ENCODE measurements around the gene SNRNP25.
"Not testable (repeated sequence)": the region's sequence is repeated elsewhere in the genome, so short reads cannot be mapped to it uniquely, and the experiment has no call there.

The SNRNP25 gene

DNA sequence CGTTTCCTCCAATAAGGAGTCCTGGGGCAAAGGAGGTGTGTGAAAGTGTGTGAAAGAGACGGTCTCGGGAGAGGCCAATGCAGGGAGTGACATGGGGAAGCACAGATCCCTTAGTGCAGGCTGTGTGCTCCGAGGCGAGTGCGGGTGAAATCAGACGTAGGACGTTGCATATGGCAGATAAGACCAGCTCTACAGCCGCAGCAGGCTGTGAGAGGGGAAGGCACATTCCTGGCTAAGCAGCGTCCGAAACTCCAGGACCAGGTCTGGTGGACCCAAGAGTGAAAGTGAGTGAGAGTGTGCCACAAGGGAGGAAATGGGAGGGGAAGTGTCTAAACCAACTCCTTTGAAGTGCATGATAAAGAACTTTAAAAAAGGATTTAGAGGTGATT, 11.6 kb upstream of the SNRNP25 start:
- Histone ChIP-seq H3K9me3 (ENCODE audit: control insufficient read depth, low read length) (peaks cover 7% of the 10 kb centered on the region), H3K27ac (ENCODE audit: low read depth, low read length, severe bottlenecking) (no peak overlapping the region), H3K36me3 (ENCODE audit: control insufficient read depth, insufficient read depth, low read length) (peaks cover 56% of the 10 kb centered on the region), H3K4me3 (ENCODE audit: extremely low read depth, insufficient read depth, low read length, poor library complexity, severe bottlenecking) (no peak overlapping the region), H3K4me1 (ENCODE audit: control insufficient read depth, insufficient read depth, low read length, poor library complexity, severe bottlenecking) (no peaks in the 10 kb centered on the region)
- WGBS, 2 experiments (ENCODE audit: insufficient coverage in 2 of 2) = 86 to 91% methylated on average over 11 of the region's 11 CpGs

DNA sequence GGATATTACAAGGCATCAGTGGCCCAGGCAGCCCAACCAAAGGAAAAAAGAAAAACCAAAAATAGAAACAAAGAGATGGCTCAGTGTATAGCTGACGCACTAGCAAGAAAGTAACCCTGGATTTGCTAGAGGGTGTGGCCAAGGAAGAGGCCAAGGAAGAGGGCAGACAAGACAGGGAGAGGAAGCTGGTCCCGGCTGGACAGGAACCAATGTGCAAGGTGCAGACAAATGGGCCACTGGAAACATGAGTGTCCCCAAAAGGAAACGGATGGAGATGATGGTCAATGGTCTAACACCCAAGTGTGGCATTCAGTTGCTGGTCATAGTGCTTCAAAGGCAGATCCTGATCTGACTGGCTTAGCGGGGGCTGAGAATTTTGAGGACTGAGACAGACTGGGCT, 10.9 kb upstream of the SNRNP25 start:
- Histone ChIP-seq H3K4me1 (ENCODE audit: control insufficient read depth, insufficient read depth, low read length, poor library complexity, severe bottlenecking) (no peaks in the 10 kb centered on the region), H3K9me3 (ENCODE audit: control insufficient read depth, low read length) (peaks cover 7% of the 10 kb centered on the region), H3K36me3 (ENCODE audit: control insufficient read depth, insufficient read depth, low read length) (peaks cover 60% of the 10 kb centered on the region), H3K4me3 (ENCODE audit: extremely low read depth, insufficient read depth, low read length, poor library complexity, severe bottlenecking) (no peak overlapping the region), H3K27ac (ENCODE audit: low read depth, low read length, severe bottlenecking) (no peak overlapping the region)
- WGBS, 2 experiments (ENCODE audit: insufficient coverage in 2 of 2) = 97 to 100% methylated on average over 4 of the region's 4 CpGs

DNA sequence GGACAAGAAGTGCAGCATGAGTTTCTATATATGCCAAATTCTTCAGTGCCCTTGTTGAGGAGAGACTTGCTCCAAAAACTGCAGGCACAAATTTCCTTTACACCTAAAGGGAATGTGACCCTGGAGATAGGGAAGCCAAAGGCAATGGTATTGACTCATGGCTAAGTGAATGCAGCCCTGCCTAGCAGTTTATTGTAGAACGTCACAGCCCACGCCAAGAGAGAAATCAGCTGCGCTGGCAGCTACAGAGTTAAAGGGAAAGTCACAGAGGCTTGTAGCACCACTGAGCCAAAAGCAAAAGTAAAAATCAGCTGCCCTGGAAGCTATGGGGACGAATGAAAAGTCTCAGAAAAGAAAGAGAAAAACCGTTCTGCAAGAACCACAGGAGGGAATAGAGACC, 10.3 kb upstream of the SNRNP25 start:
- H3K36me3 ChIP-seq (ENCODE audit: control insufficient read depth, insufficient read depth, low read length) = peaks cover 64% of the 10 kb centered on the region
- peaks cover 7% of the 10 kb centered on the region for H3K9me3 ChIP-seq (ENCODE audit: control insufficient read depth, low read length)
- H3K4me1 ChIP-seq (ENCODE audit: control insufficient read depth, insufficient read depth, low read length, poor library complexity, severe bottlenecking) = no peaks in the 10 kb centered on the region
- no peak overlapping the region for H3K27ac ChIP-seq (ENCODE audit: low read depth, low read length, severe bottlenecking)
- no peak overlapping the region for H3K4me3 ChIP-seq (ENCODE audit: extremely low read depth, insufficient read depth, low read length, poor library complexity, severe bottlenecking)
- WGBS, 2 experiments (ENCODE audit: insufficient coverage in 2 of 2) = 73 to 100% methylated on average over 3 to 4 of the region's 5 CpGs

DNA sequence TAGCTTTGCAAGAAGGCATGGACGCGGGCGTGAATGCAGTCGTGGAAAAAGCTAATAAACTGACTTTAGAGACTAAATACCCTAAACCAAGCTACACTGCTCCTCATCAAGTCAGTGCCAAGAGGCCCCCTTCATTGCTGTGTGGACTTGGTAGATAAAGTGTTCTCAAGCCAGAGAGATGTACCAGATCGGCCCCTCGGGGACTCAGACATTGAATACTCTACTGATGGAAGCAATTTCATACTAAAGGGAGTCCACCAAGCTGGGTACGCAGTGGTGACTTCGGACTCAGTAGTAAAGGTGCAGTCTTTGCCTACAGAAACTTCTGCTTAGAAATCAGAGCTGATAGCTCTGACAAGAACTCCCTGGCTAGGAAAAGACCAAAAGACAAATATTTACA, 9.0 kb upstream of the SNRNP25 start:
- 95 to 100% methylated on average over 3 to 4 of the region's 8 CpGs for WGBS, 2 experiments (ENCODE audit: insufficient coverage in 2 of 2)
- no peaks in the 10 kb centered on the region for H3K4me1 ChIP-seq (ENCODE audit: control insufficient read depth, insufficient read depth, low read length, poor library complexity, severe bottlenecking)
- H3K36me3 ChIP-seq (ENCODE audit: control insufficient read depth, insufficient read depth, low read length) = peaks cover 76% of the 10 kb centered on the region
- H3K4me3 ChIP-seq (ENCODE audit: extremely low read depth, insufficient read depth, low read length, poor library complexity, severe bottlenecking) = no peak overlapping the region
- no peak overlapping the region for H3K27ac ChIP-seq (ENCODE audit: low read depth, low read length, severe bottlenecking)
- peaks cover 7% of the 10 kb centered on the region for H3K9me3 ChIP-seq (ENCODE audit: control insufficient read depth, low read length)

DNA sequence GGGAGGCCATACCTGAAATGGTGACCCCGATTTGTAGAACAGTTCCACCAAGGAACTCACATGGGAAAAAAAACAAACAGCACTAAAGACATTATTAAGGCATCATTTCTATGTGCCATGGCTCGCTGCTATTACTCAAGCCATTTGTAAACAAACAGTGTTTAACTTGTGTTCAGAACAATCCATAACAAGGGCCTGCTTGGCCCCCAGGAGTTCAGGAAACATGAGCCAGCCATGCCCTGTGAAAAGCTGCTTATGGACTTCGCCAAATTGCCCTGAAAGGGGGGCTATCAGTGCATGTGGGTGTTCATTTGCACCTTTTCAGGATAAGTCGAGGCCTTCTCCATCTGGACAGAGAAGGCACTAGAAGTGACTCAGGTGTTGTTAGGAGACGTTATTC, 8.2 kb upstream of the SNRNP25 start:
- H3K27ac ChIP-seq (ENCODE audit: low read depth, low read length, severe bottlenecking) = no peak overlapping the region
- peaks cover 7% of the 10 kb centered on the region for H3K9me3 ChIP-seq (ENCODE audit: control insufficient read depth, low read length)
- no peak overlapping the region for H3K4me3 ChIP-seq (ENCODE audit: extremely low read depth, insufficient read depth, low read length, poor library complexity, severe bottlenecking)
- H3K4me1 ChIP-seq (ENCODE audit: control insufficient read depth, insufficient read depth, low read length, poor library complexity, severe bottlenecking) = no peaks in the 10 kb centered on the region
- WGBS, 2 experiments (ENCODE audit: insufficient coverage in 2 of 2) = 93 to 96% methylated on average over 5 of the region's 5 CpGs
- H3K36me3 ChIP-seq (ENCODE audit: control insufficient read depth, insufficient read depth, low read length) = peaks cover 78% of the 10 kb centered on the region

DNA sequence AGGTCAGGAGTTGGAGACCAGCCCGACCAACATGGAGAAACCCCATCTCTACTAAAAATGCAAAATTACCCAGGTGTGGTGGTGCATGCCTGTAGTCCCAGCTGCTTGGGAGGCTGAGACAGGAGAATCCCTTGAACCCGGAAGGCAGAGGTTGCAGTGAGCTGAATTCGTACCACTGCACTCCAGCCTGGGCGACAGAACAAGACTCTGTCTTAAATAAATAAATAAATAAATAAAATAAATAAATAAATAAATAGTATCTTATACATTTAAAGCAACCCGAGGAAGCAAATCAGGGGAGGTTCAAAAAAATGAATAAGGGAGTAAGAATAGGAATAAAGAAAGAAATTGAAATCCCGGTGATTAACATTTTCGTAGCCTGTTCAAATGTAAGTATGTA, 7.1 kb upstream of the SNRNP25 start:
- not testable (repeated sequence) for H3K9me3 ChIP-seq (ENCODE audit: control insufficient read depth, low read length); H3K4me1 ChIP-seq (ENCODE audit: control insufficient read depth, insufficient read depth, low read length, poor library complexity, severe bottlenecking); H3K4me3 ChIP-seq (ENCODE audit: extremely low read depth, insufficient read depth, low read length, poor library complexity, severe bottlenecking); H3K27ac ChIP-seq (ENCODE audit: low read depth, low read length, severe bottlenecking)
- peaks cover 83% of the 10 kb centered on the region for H3K36me3 ChIP-seq (ENCODE audit: control insufficient read depth, insufficient read depth, low read length)
- WGBS, 2 experiments (ENCODE audit: insufficient coverage in 2 of 2) = 60 to 100% methylated on average over 1 to 5 of the region's 7 CpGs

DNA sequence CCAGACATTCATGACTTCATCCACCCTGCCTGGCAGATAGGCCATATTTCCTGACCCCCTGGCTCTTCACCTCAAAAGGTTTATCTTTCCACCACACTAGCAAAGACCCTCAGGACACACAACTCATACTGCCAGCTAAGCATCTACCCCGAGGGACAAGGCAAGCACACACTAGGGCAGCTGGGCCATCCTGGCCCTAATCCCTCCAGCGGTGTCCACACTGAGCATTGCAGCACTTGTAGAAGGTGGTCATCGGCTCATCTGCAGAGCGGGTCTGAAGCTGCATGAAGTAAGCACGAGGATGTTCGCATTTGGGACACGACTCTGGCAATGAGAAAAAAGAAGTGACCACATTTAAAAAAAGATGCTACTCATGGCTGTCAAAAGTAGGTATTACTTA, 6.4 kb upstream of the SNRNP25 start:
- H3K36me3 ChIP-seq (ENCODE audit: control insufficient read depth, insufficient read depth, low read length) = peaks cover 77% of the 10 kb centered on the region
- no peak overlapping the region for H3K4me3 ChIP-seq (ENCODE audit: extremely low read depth, insufficient read depth, low read length, poor library complexity, severe bottlenecking)
- WGBS, 2 experiments (ENCODE audit: insufficient coverage in 2 of 2) = 96 to 97% methylated on average over 7 of the region's 7 CpGs

DNA sequence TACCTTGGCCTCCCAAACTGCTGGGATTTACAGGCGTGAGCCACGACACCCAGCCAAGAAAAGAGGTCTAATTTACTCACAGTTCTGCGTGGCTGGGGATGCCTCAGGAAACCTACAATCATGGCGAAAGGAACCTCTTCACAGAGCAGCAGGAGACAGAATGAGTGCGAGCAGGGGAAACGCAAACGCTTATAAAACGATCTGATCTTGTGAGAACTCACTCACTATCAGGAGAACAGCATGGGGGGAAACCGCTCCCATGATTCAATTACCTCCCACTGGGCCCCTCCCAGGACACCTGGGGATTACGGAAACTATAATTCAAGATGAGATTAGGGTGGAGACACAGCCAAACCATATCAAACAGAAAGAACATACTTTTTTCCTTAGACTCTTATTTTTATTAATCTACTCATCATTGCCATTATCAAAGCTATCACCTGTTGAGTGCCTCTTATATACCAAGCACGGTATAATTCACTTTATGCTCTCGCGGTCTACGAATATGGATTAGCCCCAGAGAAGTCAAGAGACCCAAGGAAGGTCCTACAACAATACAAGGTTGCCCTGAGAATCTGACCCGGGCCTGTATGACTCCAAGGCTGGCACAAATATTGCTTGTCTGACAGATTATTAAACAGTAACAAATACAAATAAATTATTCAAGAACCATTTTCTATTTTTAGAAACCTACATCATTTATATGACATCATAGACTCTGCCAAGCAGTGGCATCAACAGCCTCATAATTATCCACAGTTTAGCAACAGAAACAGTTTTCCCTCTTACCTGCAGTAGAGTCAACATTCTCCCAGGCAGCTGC, 2.6 kb upstream of the SNRNP25 start:
- 91 to 92% methylated on average over 10 to 13 of the region's 15 CpGs for WGBS, 2 experiments (ENCODE audit: insufficient coverage in 2 of 2)

More for the DNA sequence above, 6.4 kb upstream of the SNRNP25 start:
- Histone ChIP-seq H3K4me1 (ENCODE audit: control insufficient read depth, insufficient read depth, low read length, poor library complexity, severe bottlenecking) (no peaks in the 10 kb centered on the region), H3K9me3 (ENCODE audit: control insufficient read depth, low read length) (peaks cover 5% of the 10 kb centered on the region), H3K27ac (ENCODE audit: low read depth, low read length, severe bottlenecking) (no peak overlapping the region)

DNA sequence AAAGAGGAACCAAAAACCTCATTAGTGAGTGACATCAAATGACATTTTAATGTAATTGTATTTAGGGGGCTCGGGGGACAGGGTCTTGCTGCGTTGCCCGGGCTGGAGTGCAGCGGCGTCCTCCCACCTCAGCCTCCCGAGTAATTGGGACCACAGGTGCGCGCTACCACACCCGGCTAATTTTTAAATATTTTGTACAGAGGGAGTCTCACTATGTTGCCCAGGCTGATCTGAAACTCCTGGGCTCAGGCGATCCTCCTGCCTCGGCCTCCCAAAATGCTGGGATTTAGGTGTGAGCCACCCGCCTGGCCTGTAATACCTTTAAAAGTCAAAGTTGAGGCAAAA, 581 bp downstream of the SNRNP25 start:
- Histone ChIP-seq H3K4me3 (ENCODE audit: extremely low read depth, insufficient read depth, low read length, poor library complexity, severe bottlenecking) (peak overlapping the region; percentile 70), H3K4me1 (ENCODE audit: control insufficient read depth, insufficient read depth, low read length, poor library complexity, severe bottlenecking) (no peaks in the 10 kb centered on the region), H3K27ac (ENCODE audit: low read depth, low read length, severe bottlenecking) (no peak overlapping the region), H3K9me3 (ENCODE audit: control insufficient read depth, low read length) (no peaks in the 10 kb centered on the region), H3K36me3 (ENCODE audit: control insufficient read depth, insufficient read depth, low read length) (peaks cover 61% of the 10 kb centered on the region)
- WGBS, 2 experiments (ENCODE audit: insufficient coverage in 2 of 2) = 72 to 77% methylated on average over 11 to 12 of the region's 12 CpGs

More for the DNA sequence above, 2.6 kb upstream of the SNRNP25 start:
- Histone ChIP-seq H3K4me1 (ENCODE audit: control insufficient read depth, insufficient read depth, low read length, poor library complexity, severe bottlenecking) (no peaks in the 10 kb centered on the region), H3K36me3 (ENCODE audit: control insufficient read depth, insufficient read depth, low read length) (peaks cover 56% of the 10 kb centered on the region), H3K9me3 (ENCODE audit: control insufficient read depth, low read length) (no peaks in the 10 kb centered on the region), H3K4me3 (ENCODE audit: extremely low read depth, insufficient read depth, low read length, poor library complexity, severe bottlenecking) (no peak overlapping the region), H3K27ac (ENCODE audit: low read depth, low read length, severe bottlenecking) (no peak overlapping the region)

DNA sequence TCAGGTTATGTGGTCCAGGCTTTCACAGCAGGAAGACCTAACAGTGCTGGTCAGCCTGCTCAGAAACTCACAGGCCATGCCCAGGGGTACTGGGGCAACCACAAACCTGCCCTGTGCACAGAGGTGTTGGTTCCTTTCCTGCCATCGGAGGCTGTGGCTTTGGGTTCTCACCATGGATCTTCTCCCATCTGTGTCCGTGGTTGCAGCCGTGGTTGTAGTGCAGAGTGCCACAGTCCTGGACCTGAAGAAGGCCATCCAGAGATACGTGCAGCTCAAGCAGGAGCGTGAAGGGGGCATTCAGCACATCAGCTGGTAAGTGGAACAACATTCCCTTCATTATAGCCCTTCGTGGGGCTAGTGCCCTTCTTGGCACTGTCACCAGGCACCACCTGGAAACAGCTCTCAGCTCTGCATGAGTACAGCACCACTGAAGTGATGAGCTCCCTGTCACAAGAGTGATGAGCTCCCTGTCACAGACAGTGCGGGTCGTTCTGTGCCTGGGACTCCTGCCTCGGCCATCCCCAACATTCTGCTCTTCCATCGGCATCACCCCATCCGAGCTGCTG, 2.0 kb downstream of the SNRNP25 start:
- Histone ChIP-seq H3K27ac (ENCODE audit: low read depth, low read length, severe bottlenecking) (no peak overlapping the region), H3K36me3 (ENCODE audit: control insufficient read depth, insufficient read depth, low read length) (peaks cover 68% of the 10 kb centered on the region), H3K9me3 (ENCODE audit: control insufficient read depth, low read length) (no peaks in the 10 kb centered on the region), H3K4me3 (ENCODE audit: extremely low read depth, insufficient read depth, low read length, poor library complexity, severe bottlenecking) (no peak overlapping the region), H3K4me1 (ENCODE audit: control insufficient read depth, insufficient read depth, low read length, poor library complexity, severe bottlenecking) (no peaks in the 10 kb centered on the region)
- 96% methylated on average over 11 of the region's 11 CpGs for WGBS, 2 experiments (ENCODE audit: insufficient coverage in 2 of 2)

DNA sequence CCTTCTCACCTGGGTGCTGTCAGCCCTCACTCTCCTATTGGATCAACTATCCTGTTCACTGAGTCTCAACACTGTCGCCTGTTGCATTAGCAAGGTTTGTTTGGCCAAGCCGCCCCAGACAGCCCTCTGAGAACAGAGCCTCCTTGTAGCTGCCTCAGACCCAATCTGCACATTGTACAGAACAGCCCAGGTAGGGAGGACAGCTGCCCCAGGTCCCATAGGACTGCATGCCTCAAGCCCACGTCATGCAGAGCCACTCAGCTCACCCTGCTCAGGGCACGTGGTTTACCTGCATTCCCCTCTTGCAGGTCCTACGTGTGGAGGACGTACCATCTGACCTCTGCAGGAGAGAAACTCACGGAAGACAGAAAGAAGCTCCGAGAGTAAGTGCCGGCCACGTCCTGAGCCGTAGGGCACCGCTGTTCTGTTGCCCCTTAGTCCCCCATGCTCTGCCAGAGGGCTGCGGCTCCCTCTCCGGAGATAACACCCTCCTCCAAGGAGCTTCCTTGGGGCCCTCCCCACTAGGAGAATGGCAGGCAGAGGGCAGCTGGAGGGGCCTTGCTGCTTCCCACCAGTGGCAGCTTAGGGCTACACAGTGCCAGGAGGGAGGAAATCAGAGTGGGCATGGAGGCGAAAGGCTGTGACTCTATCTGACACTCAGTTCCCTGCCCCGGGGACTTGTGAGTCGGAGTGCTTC, 2.8 kb downstream of the SNRNP25 start:
- WGBS, 2 experiments (ENCODE audit: insufficient coverage in 2 of 2) = 95 to 97% methylated on average over 15 to 16 of the region's 17 CpGs
- Histone ChIP-seq H3K4me1 (ENCODE audit: control insufficient read depth, insufficient read depth, low read length, poor library complexity, severe bottlenecking) (no peaks in the 10 kb centered on the region), H3K27ac (ENCODE audit: low read depth, low read length, severe bottlenecking) (no peak overlapping the region), H3K4me3 (ENCODE audit: extremely low read depth, insufficient read depth, low read length, poor library complexity, severe bottlenecking) (no peak overlapping the region), H3K36me3 (ENCODE audit: control insufficient read depth, insufficient read depth, low read length) (peaks cover 64% of the 10 kb centered on the region), H3K9me3 (ENCODE audit: control insufficient read depth, low read length) (no peaks in the 10 kb centered on the region)
